Superior temporal gyrus (tissue), 1 donor: ENCODE data around the gene MAP3K15.

Experiments used
- DNase-seq: peaks from one replicate; pipeline ENCODE4 v3.0.0-alpha.2; 2016; ENCODE audit errors: extremely low spot score

Gene MAP3K15

GRCh38 chrX:19403696-19404095 is 111.6 kb downstream of the MAP3K15 start:
- DNase-seq, result no peak

GRCh38 chrX:19392703-19393102 is 122.6 kb downstream of the MAP3K15 start:
- no peak for DNase-seq

- DNase-seq, result no peak
Observed at GRCh38 chrX:19392078-19392477, 123.2 kb downstream of the MAP3K15 start.

- DNase-seq, result no peak
Observed at GRCh38 chrX:19389227-19389845, 126.0 kb downstream of the MAP3K15 start.

- DNase-seq, result no peak
Observed at GRCh38 chrX:19388741-19389140, 126.6 kb downstream of the MAP3K15 start.

GRCh38 chrX:19388064-19388679 is 127.1 kb downstream of the MAP3K15 start:
- DNase-seq, result no peak

GRCh38 chrX:19386679-19387078 is 128.6 kb downstream of the MAP3K15 start:
- no peak for DNase-seq

- peak; percentile 18 for DNase-seq
Observed at GRCh38 chrX:19382555-19383145, 132.7 kb downstream of the MAP3K15 start.

- DNase-seq, result no peak
Observed at GRCh38 chrX:19381326-19381725, 134.0 kb downstream of the MAP3K15 start.

- no peak for DNase-seq
Observed at GRCh38 chrX:19377799-19378198, 137.5 kb downstream of the MAP3K15 start.

- DNase-seq, result no peak
Observed at GRCh38 chrX:19375546-19375945, 139.8 kb downstream of the MAP3K15 start.

- no peak for DNase-seq
Observed at GRCh38 chrX:19373351-19373891, 141.9 kb downstream of the MAP3K15 start.

GRCh38 chrX:19372547-19373331 is 142.6 kb downstream of the MAP3K15 start:
- no peak for DNase-seq

- DNase-seq, result peak; percentile 54
Observed at GRCh38 chrX:19372170-19372546, 143.2 kb downstream of the MAP3K15 start.

GRCh38 chrX:19370061-19370460 is 145.2 kb downstream of the MAP3K15 start:
- DNase-seq, result no peak

- DNase-seq, result no peak
Observed at GRCh38 chrX:19368576-19368975, 146.7 kb downstream of the MAP3K15 start.

- no peak for DNase-seq
Observed at GRCh38 chrX:19361701-19362100, 153.6 kb downstream of the MAP3K15 start.

- DNase-seq, result no peak
Observed at GRCh38 chrX:19360903-19361302, 154.4 kb downstream of the MAP3K15 start.

GRCh38 chrX:19358521-19358920 is 156.8 kb downstream of the MAP3K15 start:
- DNase-seq, result no peak

- DNase-seq, result no peak
Observed at GRCh38 chrX:19354625-19355024, 160.7 kb downstream of the MAP3K15 start.

- DNase-seq, result no peak
Observed at GRCh38 chrX:19350941-19351384, 164.3 kb downstream of the MAP3K15 start.

GRCh38 chrX:19349264-19349663 is 166.0 kb downstream of the MAP3K15 start:
- DNase-seq, result no peak
